ENCODE measurements around the gene NFATC3.

The NFATC3 gene

GRCh38 chr16:68264128-68265077 is 179.2 kb downstream of the NFATC3 start, which contains the start of gene SLC7A6:
TSS of gene SLC7A6 (plus strand) at chr16:68264526. CDS start at chr16:68274727, 10,201 bp downstream.
- Histone ChIP-seq H3K27me3 (ENCODE audit: control insufficient read depth in 1 of 2, insufficient read depth in 2 of 2, low read length in 2 of 2) (no peaks in the 10 kb centered on the region), H3K4me3 (ENCODE audit: low read length in 2 of 2) (peak within 1 kb of the TSS; percentile 88 to 91), H3K9me3 (ENCODE audit: control insufficient read depth in 2 of 2, low read length in 2 of 2) (no peaks in the 10 kb centered on the region), H3K27ac (ENCODE audit: low read length) (peak within 1 kb of the TSS; percentile 80), H3K36me3 (ENCODE audit: control insufficient read depth in 2 of 2, insufficient read depth in 2 of 2, low read length in 2 of 2) (peaks cover 11 to 12% of the 10 kb centered on the region in 2 donors), H3K9ac (ENCODE audit: low read length in 2 of 2) (peak within 1 kb of the TSS; percentile 76 to 84), H3K4me1 (ENCODE audit: control insufficient read depth, insufficient read depth, low read length) (peaks cover 29% of the 10 kb centered on the region)

- H3K4me3 ChIP-seq (ENCODE audit: low read length in 2 of 2) = peak overlapping the region; percentile 88 to 91
- H3K4me1 ChIP-seq (ENCODE audit: control insufficient read depth, insufficient read depth, low read length) = peaks cover 33% of the 10 kb centered on the region
- H3K9me3 ChIP-seq (ENCODE audit: control insufficient read depth in 2 of 2, low read length in 2 of 2) = no peaks in the 10 kb centered on the region
- peak overlapping the region; percentile 80 for H3K27ac ChIP-seq (ENCODE audit: low read length)
- H3K27me3 ChIP-seq (ENCODE audit: control insufficient read depth in 1 of 2, insufficient read depth in 2 of 2, low read length in 2 of 2) = no peaks in the 10 kb centered on the region
- H3K9ac ChIP-seq (ENCODE audit: low read length in 2 of 2) = peak overlapping the region; percentile 76 to 84
- peaks cover 2 to 3% of the 10 kb centered on the region in 2 donors for H3K36me3 ChIP-seq (ENCODE audit: control insufficient read depth in 2 of 2, insufficient read depth in 2 of 2, low read length in 2 of 2)
Measured at GRCh38 chr16:68265078-68265920, 180.1 kb downstream of the NFATC3 start.

GRCh38 chr16:68267612-68268405 is 182.6 kb downstream of the NFATC3 start:
- peaks cover 39% of the 10 kb centered on the region for H3K4me1 ChIP-seq (ENCODE audit: control insufficient read depth, insufficient read depth, low read length)
- no peaks in the 10 kb centered on the region for H3K27me3 ChIP-seq (ENCODE audit: control insufficient read depth in 1 of 2, insufficient read depth in 2 of 2, low read length in 2 of 2)
- no peak overlapping the region for H3K27ac ChIP-seq (ENCODE audit: low read length)
- H3K9me3 ChIP-seq (ENCODE audit: control insufficient read depth in 2 of 2, low read length in 2 of 2) = no peaks in the 10 kb centered on the region
- peaks cover 0 to 2% of the 10 kb centered on the region in 2 donors for H3K36me3 ChIP-seq (ENCODE audit: control insufficient read depth in 2 of 2, insufficient read depth in 2 of 2, low read length in 2 of 2)
- no peak overlapping the region for H3K9ac ChIP-seq (ENCODE audit: low read length in 2 of 2)
- no peak overlapping the region for H3K4me3 ChIP-seq (ENCODE audit: low read length in 2 of 2)

GRCh38 chr16:68269793-68270192 is 184.6 kb downstream of the NFATC3 start:
- Histone ChIP-seq H3K9ac (ENCODE audit: low read length in 2 of 2) (no peak overlapping the region), H3K4me1 (ENCODE audit: control insufficient read depth, insufficient read depth, low read length) (peaks cover 29% of the 10 kb centered on the region), H3K4me3 (ENCODE audit: low read length in 2 of 2) (no peak overlapping the region), H3K36me3 (ENCODE audit: control insufficient read depth in 2 of 2, insufficient read depth in 2 of 2, low read length in 2 of 2) (peaks cover 3 to 12% of the 10 kb centered on the region in 2 donors), H3K27me3 (ENCODE audit: control insufficient read depth in 1 of 2, insufficient read depth in 2 of 2, low read length in 2 of 2) (no peaks in the 10 kb centered on the region), H3K9me3 (ENCODE audit: control insufficient read depth in 2 of 2, low read length in 2 of 2) (no peaks in the 10 kb centered on the region), H3K27ac (ENCODE audit: low read length) (no peak overlapping the region)

- Histone ChIP-seq H3K27me3 (ENCODE audit: control insufficient read depth in 1 of 2, insufficient read depth in 2 of 2, low read length in 2 of 2) (no peaks in the 10 kb centered on the region), H3K9ac (ENCODE audit: low read length in 2 of 2) (no peak overlapping the region), H3K4me3 (ENCODE audit: low read length in 2 of 2) (no peak overlapping the region), H3K9me3 (ENCODE audit: control insufficient read depth in 2 of 2, low read length in 2 of 2) (no peaks in the 10 kb centered on the region), H3K27ac (ENCODE audit: low read length) (no peak overlapping the region), H3K36me3 (ENCODE audit: control insufficient read depth in 2 of 2, insufficient read depth in 2 of 2, low read length in 2 of 2) (peaks cover 3 to 12% of the 10 kb centered on the region in 2 donors), H3K4me1 (ENCODE audit: control insufficient read depth, insufficient read depth, low read length) (peaks cover 26% of the 10 kb centered on the region)
Measured at GRCh38 chr16:68270353-68270752, 185.2 kb downstream of the NFATC3 start.

GRCh38 chr16:68272507-68273209 is 187.5 kb downstream of the NFATC3 start:
- Histone ChIP-seq H3K36me3 (ENCODE audit: control insufficient read depth in 2 of 2, insufficient read depth in 2 of 2, low read length in 2 of 2) (peaks cover 3 to 12% of the 10 kb centered on the region in 2 donors), H3K4me1 (ENCODE audit: control insufficient read depth, insufficient read depth, low read length) (peaks cover 28% of the 10 kb centered on the region), H3K4me3 (ENCODE audit: low read length in 2 of 2) (no peak overlapping the region), H3K9me3 (ENCODE audit: control insufficient read depth in 2 of 2, low read length in 2 of 2) (no peaks in the 10 kb centered on the region), H3K9ac (ENCODE audit: low read length in 2 of 2) (peak overlapping the region in 1 of 2 donors; percentile 29), H3K27me3 (ENCODE audit: control insufficient read depth in 1 of 2, insufficient read depth in 2 of 2, low read length in 2 of 2) (no peaks in the 10 kb centered on the region), H3K27ac (ENCODE audit: low read length) (no peak overlapping the region)

GRCh38 chr16:68273459-68273858 is 188.3 kb downstream of the NFATC3 start:
- H3K4me1 ChIP-seq (ENCODE audit: control insufficient read depth, insufficient read depth, low read length) = peaks cover 24% of the 10 kb centered on the region
- H3K4me3 ChIP-seq (ENCODE audit: low read length in 2 of 2) = no peak overlapping the region
- H3K9me3 ChIP-seq (ENCODE audit: control insufficient read depth in 2 of 2, low read length in 2 of 2) = no peaks in the 10 kb centered on the region
- no peak overlapping the region for H3K9ac ChIP-seq (ENCODE audit: low read length in 2 of 2)
- no peaks in the 10 kb centered on the region for H3K27me3 ChIP-seq (ENCODE audit: control insufficient read depth in 1 of 2, insufficient read depth in 2 of 2, low read length in 2 of 2)
- peaks cover 3 to 10% of the 10 kb centered on the region in 2 donors for H3K36me3 ChIP-seq (ENCODE audit: control insufficient read depth in 2 of 2, insufficient read depth in 2 of 2, low read length in 2 of 2)
- H3K27ac ChIP-seq (ENCODE audit: low read length) = no peak overlapping the region

GRCh38 chr16:68273896-68274295 is 188.7 kb downstream of the NFATC3 start:
- peaks cover 24% of the 10 kb centered on the region for H3K4me1 ChIP-seq (ENCODE audit: control insufficient read depth, insufficient read depth, low read length)
- no peak overlapping the region for H3K9ac ChIP-seq (ENCODE audit: low read length in 2 of 2)
- H3K4me3 ChIP-seq (ENCODE audit: low read length in 2 of 2) = no peak overlapping the region
- H3K27ac ChIP-seq (ENCODE audit: low read length) = no peak overlapping the region
- H3K27me3 ChIP-seq (ENCODE audit: control insufficient read depth in 1 of 2, insufficient read depth in 2 of 2, low read length in 2 of 2) = no peaks in the 10 kb centered on the region
- no peaks in the 10 kb centered on the region for H3K9me3 ChIP-seq (ENCODE audit: control insufficient read depth in 2 of 2, low read length in 2 of 2)
- peaks cover 3 to 10% of the 10 kb centered on the region in 2 donors for H3K36me3 ChIP-seq (ENCODE audit: control insufficient read depth in 2 of 2, insufficient read depth in 2 of 2, low read length in 2 of 2)

- Histone ChIP-seq H3K9ac (ENCODE audit: low read length in 2 of 2) (no peak overlapping the region), H3K9me3 (ENCODE audit: control insufficient read depth in 2 of 2, low read length in 2 of 2) (no peaks in the 10 kb centered on the region), H3K36me3 (ENCODE audit: control insufficient read depth in 2 of 2, insufficient read depth in 2 of 2, low read length in 2 of 2) (peaks cover 3 to 10% of the 10 kb centered on the region in 2 donors), H3K27ac (ENCODE audit: low read length) (peak overlapping the region; percentile 64), H3K4me1 (ENCODE audit: control insufficient read depth, insufficient read depth, low read length) (peaks cover 21% of the 10 kb centered on the region), H3K27me3 (ENCODE audit: control insufficient read depth in 1 of 2, insufficient read depth in 2 of 2, low read length in 2 of 2) (no peaks in the 10 kb centered on the region), H3K4me3 (ENCODE audit: low read length in 2 of 2) (no peak overlapping the region)
Measured at GRCh38 chr16:68274441-68274840, 189.3 kb downstream of the NFATC3 start.

Measured in stomach smooth muscle (tissue), 2 donors.